GM12872 (cell line): ENCODE data around the gene EME2.
A peak's percentile ranks its signal among the peaks of the same experiment; 100 is the strongest.

Experiments used
- TF ChIP-seq, protein P1 (sequence below): IDR thresholded peaks from 3 replicates; pipeline ENCODE4 v1.5.1; 2011; ENCODE audit warnings: low read depth, mild to moderate bottlenecking, low read length, moderate library complexity; ENCODE audit not compliant: insufficient read depth

EME2 gene

GRCh38 chr16:1769402-1770300 lies 3.0 kb upstream of the EME2 start:
- TF ChIP-seq, protein P1, sequence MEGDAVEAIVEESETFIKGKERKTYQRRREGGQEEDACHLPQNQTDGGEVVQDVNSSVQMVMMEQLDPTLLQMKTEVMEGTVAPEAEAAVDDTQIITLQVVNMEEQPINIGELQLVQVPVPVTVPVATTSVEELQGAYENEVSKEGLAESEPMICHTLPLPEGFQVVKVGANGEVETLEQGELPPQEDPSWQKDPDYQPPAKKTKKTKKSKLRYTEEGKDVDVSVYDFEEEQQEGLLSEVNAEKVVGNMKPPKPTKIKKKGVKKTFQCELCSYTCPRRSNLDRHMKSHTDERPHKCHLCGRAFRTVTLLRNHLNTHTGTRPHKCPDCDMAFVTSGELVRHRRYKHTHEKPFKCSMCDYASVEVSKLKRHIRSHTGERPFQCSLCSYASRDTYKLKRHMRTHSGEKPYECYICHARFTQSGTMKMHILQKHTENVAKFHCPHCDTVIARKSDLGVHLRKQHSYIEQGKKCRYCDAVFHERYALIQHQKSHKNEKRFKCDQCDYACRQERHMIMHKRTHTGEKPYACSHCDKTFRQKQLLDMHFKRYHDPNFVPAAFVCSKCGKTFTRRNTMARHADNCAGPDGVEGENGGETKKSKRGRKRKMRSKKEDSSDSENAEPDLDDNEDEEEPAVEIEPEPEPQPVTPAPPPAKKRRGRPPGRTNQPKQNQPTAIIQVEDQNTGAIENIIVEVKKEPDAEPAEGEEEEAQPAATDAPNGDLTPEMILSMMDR = no peak

GRCh38 chr16:1770328-1771187 lies 2.1 kb upstream of the EME2 start:
- TF ChIP-seq, protein P1 = no peak

GRCh38 chr16:1771188-1771863 lies 1.3 kb upstream of the EME2 start, which contains the start of gene NME3:
Gene NME3 (minus strand): TSS chr16:1771543. CDS start chr16:1771534, 9 bp downstream.
- TF ChIP-seq, protein P1 = no peak

DNA sequence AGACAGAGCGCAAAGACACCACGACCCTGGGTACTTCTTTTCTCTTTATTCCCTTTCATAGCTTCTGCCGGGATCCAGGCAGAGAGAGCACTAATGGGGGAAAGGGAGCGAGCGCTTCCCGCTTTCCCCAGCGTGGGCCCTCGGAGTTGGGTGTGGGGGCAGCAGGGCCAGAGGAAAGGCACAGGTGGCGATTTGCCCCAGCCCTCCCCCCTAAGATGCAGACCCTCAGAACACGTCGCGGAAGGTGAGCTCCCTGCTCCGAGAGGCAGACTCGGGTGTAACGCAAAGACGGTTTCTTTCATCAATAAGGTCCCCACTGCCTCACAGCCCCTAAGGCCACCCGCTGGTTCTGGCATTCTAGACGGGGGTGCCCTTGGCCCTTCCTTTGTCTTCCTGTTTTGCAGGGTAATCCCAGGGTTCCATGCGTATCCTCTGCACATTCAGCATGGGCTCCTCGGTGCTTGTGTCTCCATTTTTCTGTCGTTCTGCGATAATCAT lies 697 bp upstream of the EME2 start:
- TF ChIP-seq, protein P1 = no peak

GRCh38 chr16:1772908-1773702 lies 495 bp downstream of the EME2 start, which contains the start of gene MRPS34:
Gene MRPS34 (minus strand): TSS chr16:1773134. CDS start chr16:1773119, 15 bp downstream.
- TF ChIP-seq, protein P1 = peak; percentile 82

DNA sequence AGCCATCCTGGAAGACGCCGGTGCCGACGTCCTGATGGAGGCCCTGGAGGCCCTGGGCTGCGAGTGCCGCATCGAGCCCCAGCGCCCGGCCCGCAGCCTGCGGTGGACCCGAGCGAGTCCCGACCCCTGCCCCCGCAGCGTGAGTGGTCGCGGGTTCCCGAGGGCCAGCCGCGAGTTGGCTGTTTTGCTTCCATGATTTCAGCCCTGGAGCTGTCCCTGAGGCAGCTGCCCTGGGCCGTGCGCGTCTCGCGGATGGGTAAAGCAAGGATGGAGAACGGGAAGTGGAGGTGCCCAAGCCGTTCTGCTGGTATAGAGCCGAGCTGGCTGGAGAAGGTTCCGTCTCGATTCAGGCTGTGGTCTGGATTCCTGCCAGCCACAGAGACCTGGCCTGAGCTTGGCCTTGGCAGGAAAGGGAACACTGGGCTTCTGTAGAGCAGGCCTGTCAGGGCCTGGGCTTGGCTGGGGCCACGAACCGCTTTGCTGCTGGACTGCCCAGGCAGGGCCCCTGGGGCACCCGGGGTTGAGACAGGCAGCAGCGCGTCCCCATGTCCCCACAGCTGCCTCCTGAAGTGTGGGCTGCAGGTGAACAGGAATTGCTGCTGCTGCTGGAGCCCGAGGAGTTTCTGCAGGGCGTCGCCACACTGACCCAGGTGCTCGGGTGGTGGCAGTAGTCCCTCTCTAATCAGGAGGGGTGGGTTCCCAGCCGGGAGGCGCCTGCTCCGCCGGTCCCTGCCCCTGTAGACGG lies 1.3 kb downstream of the EME2 start:
- TF ChIP-seq, protein P1 = no peak
